ENCODE data around the gene IFNAR1.

DNA sequence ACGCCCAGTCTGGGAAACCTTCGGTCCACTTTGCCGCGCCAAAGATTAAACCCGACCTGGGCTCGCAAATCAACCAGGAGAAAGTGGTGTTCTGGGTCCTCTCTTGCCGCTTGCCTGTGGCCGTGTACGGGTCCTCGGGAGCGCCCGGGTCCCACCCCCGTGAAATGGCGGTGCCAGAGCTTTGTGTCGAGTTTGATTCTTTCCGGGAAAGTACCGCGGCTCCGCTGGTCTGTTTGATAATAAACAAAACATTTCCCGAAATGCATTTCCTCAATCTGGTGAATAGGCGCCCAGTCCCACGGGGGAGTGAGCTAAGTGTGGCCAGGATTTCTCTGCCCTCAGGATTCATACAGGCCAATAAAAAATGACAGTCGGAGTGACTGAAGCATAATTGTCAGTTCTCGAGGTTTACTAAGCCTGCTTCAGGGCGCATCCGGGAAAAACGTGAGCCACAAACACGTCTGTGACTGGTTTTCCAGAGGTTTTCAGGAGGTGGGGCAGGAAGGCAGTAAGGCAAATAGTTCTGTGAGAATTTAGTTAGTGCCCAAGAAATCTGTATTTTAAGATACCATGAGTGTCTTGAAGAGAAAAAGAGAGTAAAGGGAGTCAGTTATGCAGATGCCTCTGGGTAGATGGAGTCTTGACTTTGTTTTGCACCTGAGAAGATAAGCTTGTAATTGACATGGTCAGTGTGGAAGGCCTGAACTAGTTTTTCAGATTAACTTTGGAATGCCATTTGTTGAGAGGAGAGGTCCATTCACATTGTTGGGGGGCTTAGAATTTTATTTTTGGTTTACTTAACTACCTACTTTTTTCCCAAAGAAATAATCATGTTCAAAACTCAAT, 675 bp downstream of the IFNAR1 start:
- TF ChIP-seq, protein P1, sequence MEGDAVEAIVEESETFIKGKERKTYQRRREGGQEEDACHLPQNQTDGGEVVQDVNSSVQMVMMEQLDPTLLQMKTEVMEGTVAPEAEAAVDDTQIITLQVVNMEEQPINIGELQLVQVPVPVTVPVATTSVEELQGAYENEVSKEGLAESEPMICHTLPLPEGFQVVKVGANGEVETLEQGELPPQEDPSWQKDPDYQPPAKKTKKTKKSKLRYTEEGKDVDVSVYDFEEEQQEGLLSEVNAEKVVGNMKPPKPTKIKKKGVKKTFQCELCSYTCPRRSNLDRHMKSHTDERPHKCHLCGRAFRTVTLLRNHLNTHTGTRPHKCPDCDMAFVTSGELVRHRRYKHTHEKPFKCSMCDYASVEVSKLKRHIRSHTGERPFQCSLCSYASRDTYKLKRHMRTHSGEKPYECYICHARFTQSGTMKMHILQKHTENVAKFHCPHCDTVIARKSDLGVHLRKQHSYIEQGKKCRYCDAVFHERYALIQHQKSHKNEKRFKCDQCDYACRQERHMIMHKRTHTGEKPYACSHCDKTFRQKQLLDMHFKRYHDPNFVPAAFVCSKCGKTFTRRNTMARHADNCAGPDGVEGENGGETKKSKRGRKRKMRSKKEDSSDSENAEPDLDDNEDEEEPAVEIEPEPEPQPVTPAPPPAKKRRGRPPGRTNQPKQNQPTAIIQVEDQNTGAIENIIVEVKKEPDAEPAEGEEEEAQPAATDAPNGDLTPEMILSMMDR (IDR thresholded peaks at IDR 0.05) = no peak
- TF ChIP-seq POLR2AphosphoS5 (IDR thresholded peaks at IDR 0.05; ENCODE audit: insufficient read depth in 1 of 2, low read depth in 1 of 2) (no peak), POLR2A (IDR thresholded peaks at IDR 0.05) (no peak)
